ENCODE data around the gene GPLD1. TPM values are rescaled to one million over a fixed set of nuclear protein-coding genes. Genes with fewer than 3 reads are reported as not detected.

GPLD1 gene
- total and polyA plus RNA-seq, 9 of the 15 experiments (the other 6 are each of a cell fraction or from before 2014, with no cell fraction given), result 0.11 to 1.3 (median 0.82) TPM

DNA sequence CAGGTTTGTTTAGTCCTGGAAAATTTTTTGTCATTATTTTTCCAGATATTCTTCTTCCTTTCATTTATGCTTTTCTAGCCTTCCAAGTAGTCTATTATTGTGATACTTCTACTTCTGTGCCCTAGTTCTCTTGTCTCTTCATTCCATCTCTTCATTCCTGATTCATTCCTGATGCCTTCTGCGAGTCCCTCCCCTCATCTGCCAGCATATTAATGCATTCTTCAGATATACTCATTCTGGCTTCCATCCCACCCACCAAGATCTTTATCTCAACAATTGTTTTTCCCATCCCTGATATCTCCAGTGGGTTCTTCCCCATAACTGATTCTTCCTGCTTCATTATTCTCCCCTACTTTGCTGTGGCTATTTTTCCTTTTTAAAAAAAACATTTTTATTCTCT lies 40.6 kb upstream of the GPLD1 start:
- POLR2A ChIA-PET, result interaction anchor here (0.5 to 0.6 kb wide), 2 partner anchors 95 to 126 kb away, joined by 3 to 4 read pairs; no protein-coding TSS in a partner anchor
- no peak overlapping the region for H3K27ac ChIP-seq (ENCODE audit: extremely low read depth, low read depth, low read length)
- H2AFZ ChIP-seq (ENCODE audit: low read depth, low read length), result no peak overlapping the region
- H3K4me1 ChIP-seq (replicated peaks in 1 of 2; ENCODE audit: control insufficient read depth in 2 of 2, insufficient read depth in 2 of 2, low read length in 2 of 2), result no peaks in the 10 kb centered on the region
- H3K9ac ChIP-seq (ENCODE audit: insufficient read depth in 1 of 2, low read depth in 2 of 2, low read length in 2 of 2), result no peak overlapping the region
- in situ Hi-C loops (cut with MboI) (no loop called here), intact Hi-C loops (cut with micrococcal nuclease) (loop anchor here (5.0 kb wide), 1 partner anchor 237 kb away; no protein-coding TSS in a partner anchor)
- DNase-seq (ENCODE audit: extremely low read depth in 1 of 4, low spot score in 3 of 4) (no peak), ATAC-seq (no peak), FAIRE-seq (no peak)
- H3K9me3 ChIP-seq (replicated peaks; ENCODE audit: control insufficient read depth, insufficient read depth, low read depth, low read length), result no peaks in the 10 kb centered on the region
- H3K79me2 ChIP-seq (ENCODE audit: control insufficient read depth, insufficient read depth, low read length), result no peaks in the 10 kb centered on the region
- WGBS (ENCODE audit: insufficient coverage, low coverage, missing lambda C conversion rate), result 36% methylated on average over 1 of the region's 1 CpG
- no peaks in the 10 kb centered on the region for H4K20me1 ChIP-seq (replicated peaks; ENCODE audit: control insufficient read depth, insufficient read depth, low read length)
- H3K9me1 ChIP-seq (ENCODE audit: control insufficient read depth, insufficient read depth, low read length), result no peaks in the 10 kb centered on the region
- CTCF ChIA-PET (ENCODE audit: low intra/inter-chr PET ratio), result no interaction called here
- no peak overlapping the region for H3K4me2 ChIP-seq (ENCODE audit: insufficient read depth, low read length)
- no TSS peak for BruUV-seq (replicated peaks)
- H3K4me3 ChIP-seq, result no peak overlapping the region
- TF ChIP-seq CXXC5 (CRISPR knock-in tag; IDR thresholded peaks at IDR 0.05), result no peak
- TF ChIP-seq PHTF2 (CRISPR knock-in tag; IDR thresholded peaks at IDR 0.05), result no peak
- no peak for TF ChIP-seq BRCA1 (IDR thresholded peaks at IDR 0.05)
- no peak for TF ChIP-seq BRCA1 (CRISPR knock-in tag; IDR thresholded peaks at IDR 0.05)
- TF ChIP-seq, protein P1, sequence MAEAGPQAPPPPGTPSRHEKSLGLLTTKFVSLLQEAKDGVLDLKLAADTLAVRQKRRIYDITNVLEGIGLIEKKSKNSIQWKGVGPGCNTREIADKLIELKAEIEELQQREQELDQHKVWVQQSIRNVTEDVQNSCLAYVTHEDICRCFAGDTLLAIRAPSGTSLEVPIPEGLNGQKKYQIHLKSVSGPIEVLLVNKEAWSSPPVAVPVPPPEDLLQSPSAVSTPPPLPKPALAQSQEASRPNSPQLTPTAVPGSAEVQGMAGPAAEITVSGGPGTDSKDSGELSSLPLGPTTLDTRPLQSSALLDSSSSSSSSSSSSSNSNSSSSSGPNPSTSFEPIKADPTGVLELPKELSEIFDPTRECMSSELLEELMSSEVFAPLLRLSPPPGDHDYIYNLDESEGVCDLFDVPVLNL (CRISPR knock-in tag; IDR thresholded peaks at IDR 0.05; ENCODE audit: low read depth), result no peak
- TF ChIP-seq ZNF282 (CRISPR knock-in tag; IDR thresholded peaks at IDR 0.05), result no peak
- TF ChIP-seq, protein P2, sequence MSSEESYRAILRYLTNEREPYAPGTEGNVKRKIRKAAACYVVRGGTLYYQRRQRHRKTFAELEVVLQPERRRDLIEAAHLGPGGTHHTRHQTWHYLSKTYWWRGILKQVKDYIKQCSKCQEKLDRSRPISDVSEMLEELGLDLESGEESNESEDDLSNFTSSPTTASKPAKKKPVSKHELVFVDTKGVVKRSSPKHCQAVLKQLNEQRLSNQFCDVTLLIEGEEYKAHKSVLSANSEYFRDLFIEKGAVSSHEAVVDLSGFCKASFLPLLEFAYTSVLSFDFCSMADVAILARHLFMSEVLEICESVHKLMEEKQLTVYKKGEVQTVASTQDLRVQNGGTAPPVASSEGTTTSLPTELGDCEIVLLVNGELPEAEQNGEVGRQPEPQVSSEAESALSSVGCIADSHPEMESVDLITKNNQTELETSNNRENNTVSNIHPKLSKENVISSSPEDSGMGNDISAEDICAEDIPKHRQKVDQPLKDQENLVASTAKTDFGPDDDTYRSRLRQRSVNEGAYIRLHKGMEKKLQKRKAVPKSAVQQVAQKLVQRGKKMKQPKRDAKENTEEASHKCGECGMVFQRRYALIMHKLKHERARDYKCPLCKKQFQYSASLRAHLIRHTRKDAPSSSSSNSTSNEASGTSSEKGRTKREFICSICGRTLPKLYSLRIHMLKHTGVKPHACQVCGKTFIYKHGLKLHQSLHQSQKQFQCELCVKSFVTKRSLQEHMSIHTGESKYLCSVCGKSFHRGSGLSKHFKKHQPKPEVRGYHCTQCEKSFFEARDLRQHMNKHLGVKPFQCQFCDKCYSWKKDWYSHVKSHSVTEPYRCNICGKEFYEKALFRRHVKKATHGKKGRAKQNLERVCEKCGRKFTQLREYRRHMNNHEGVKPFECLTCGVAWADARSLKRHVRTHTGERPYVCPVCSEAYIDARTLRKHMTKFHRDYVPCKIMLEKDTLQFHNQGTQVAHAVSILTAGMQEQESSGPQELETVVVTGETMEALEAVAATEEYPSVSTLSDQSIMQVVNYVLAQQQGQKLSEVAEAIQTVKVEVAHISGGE (CRISPR knock-in tag; IDR thresholded peaks at IDR 0.05), result no peak
- no peak for TF ChIP-seq ZFX (CRISPR knock-in tag; IDR thresholded peaks at IDR 0.05)
- no peak for TF ChIP-seq ZBTB7A (IDR thresholded peaks at IDR 0.05; ENCODE audit: borderline replicate concordance, control insufficient read depth, low read depth, low read length)
- no peaks in the 10 kb centered on the region for H3K27me3 ChIP-seq (ENCODE audit: control insufficient read depth in 2 of 2, insufficient read depth in 2 of 2, low read length in 2 of 2)
- peaks cover 4% of the 10 kb centered on the region; the same call in 2 of the 3 replicates for H3K36me3 ChIP-seq (ENCODE audit: control insufficient read depth, insufficient read depth, low read length)
